K562 (cell line): Measurements from ENCODE around the gene ZFR2. TPM values are rescaled to one million over a fixed set of nuclear protein-coding genes. Genes with fewer than 3 reads are reported as not detected.

Experiments
- ATAC-seq: fragments of 200-7000 bp; cut with Tn5 transposase; 3 replicates; pipeline ENCODE4 v1.9.1; 2020; ENCODE audit warnings: moderate library complexity
- BruUV-seq: library from RNA; stranded (reverse); fragments of 400-500 nt; replicated peaks from 2 replicates; lab custom pipeline; 2021; lab: Mats Ljungman, UMichigan
- CTCF ChIA-PET: fragments of 300-600 bp; formaldehyde crosslinking; extraction: SDS; loops from one replicate; lab custom pipeline; 2021; ENCODE audit warnings: low intra/inter-chr PET ratio; lab: Yijun Ruan, JAX
- POLR2A ChIA-PET: fragments of 300-600, 350-650 bp; sonication (Branson Sonifier 250); formaldehyde crosslinking; extraction: SDS; loops from one replicate; lab custom pipeline; 2021; ENCODE audit warnings: antibody characterized with exemption, inconsistent platforms; lab: Yijun Ruan, JAX
- DNase-seq, 4 experiments: peaks; one replicate each; pipeline versions ENCODE4 v3.0.0 to v3.0.0-alpha.2; 2011 to 2018; ENCODE audit warnings: low spot score in 3 of 4, mixed read lengths in 3 of 4; ENCODE audit errors: extremely low read depth in 1 of 4
- FAIRE-seq: peaks from 2 replicates; lab custom pipeline; 2011; peaks lifted over from hg19 to GRCh38; lab: Jason Lieb, UNC
- H2AFZ ChIP-seq: 2 replicates; pipeline ENCODE4 v1.6.0; 2011; ENCODE audit warnings: low read depth, low read length, control low read depth, inconsistent platforms
- H3K27ac ChIP-seq: fragments of 200-600 bp; 3 replicates; pipeline ENCODE4 v1.8.0; 2011; ENCODE audit warnings: low read depth, mild to moderate bottlenecking, control low read depth, inconsistent platforms, low read length, moderate library complexity, mixed read lengths; ENCODE audit errors: extremely low read depth
- H3K27me3 ChIP-seq, 2 experiments: fragments of 300-600 bp in 1 of 2; 2 replicates in 1 of 2; 3 replicates in 1 of 2; pipeline versions ENCODE4 v1.6.0 to v1.8.0; 2011; ENCODE audit warnings: inconsistent platforms in 2 of 2, low read length in 2 of 2, mild to moderate bottlenecking in 1 of 2, mixed read lengths in 1 of 2, moderate library complexity in 1 of 2; ENCODE audit not compliant: control insufficient read depth in 2 of 2, insufficient read depth in 2 of 2
- H3K36me3 ChIP-seq: fragments of 300-600 bp; 3 replicates; pipeline ENCODE4 v1.8.0; 2011; ENCODE audit warnings: mild to moderate bottlenecking, low read length, inconsistent platforms; ENCODE audit not compliant: control insufficient read depth, insufficient read depth
- H3K4me1 ChIP-seq, 2 experiments: fragments of 200-600 bp in 1 of 2; replicated peaks in 1 of 2; 2 replicates in 1 of 2; 3 replicates in 1 of 2; pipeline versions ENCODE4 v1.5.1 to v1.8.0; 2011; ENCODE audit warnings: inconsistent platforms in 2 of 2, low read length in 2 of 2, mild to moderate bottlenecking in 1 of 2, mixed read lengths in 1 of 2, moderate library complexity in 1 of 2; ENCODE audit not compliant: control insufficient read depth in 2 of 2, insufficient read depth in 2 of 2
- H3K4me2 ChIP-seq: 2 replicates; pipeline ENCODE4 v1.6.1; 2011; ENCODE audit warnings: low read length, control low read depth, inconsistent platforms, mixed read lengths; ENCODE audit not compliant: insufficient read depth
- H3K4me3 ChIP-seq: fragments of 200-600 bp; sonication (generic), shearing (Covaris generic); 2 replicates; pipeline ENCODE4 v1.5.1; 2016; ENCODE audit warnings: control low read depth, inconsistent platforms
- H3K79me2 ChIP-seq: fragments of 200-600 bp; 3 replicates; pipeline ENCODE4 v1.8.0; 2011; ENCODE audit warnings: low read length, inconsistent platforms; ENCODE audit not compliant: control insufficient read depth, insufficient read depth
- H3K9ac ChIP-seq, 2 experiments: 2 replicates each; pipeline versions ENCODE4 v1.6.0 to v1.6.1; 2011; ENCODE audit warnings: low read depth in 2 of 2, low read length in 2 of 2, control low read depth in 1 of 2, inconsistent platforms in 1 of 2, mild to moderate bottlenecking in 1 of 2, mixed read lengths in 1 of 2; ENCODE audit not compliant: insufficient read depth in 1 of 2
- H3K9me1 ChIP-seq: one replicate; pipeline ENCODE4 v1.6.0; 2011; ENCODE audit warnings: inconsistent platforms, mild to moderate bottlenecking, low read length, moderate library complexity; ENCODE audit not compliant: control insufficient read depth, insufficient read depth
- H3K9me3 ChIP-seq: replicated peaks from 2 replicates; pipeline ENCODE4 v1.5.1; 2011; ENCODE audit warnings: low read depth, low read length, inconsistent platforms; ENCODE audit not compliant: control insufficient read depth, insufficient read depth
- H4K20me1 ChIP-seq: replicated peaks from 2 replicates; pipeline ENCODE4 v1.6.1; 2011; ENCODE audit warnings: low read length, inconsistent platforms, mixed read lengths; ENCODE audit not compliant: control insufficient read depth, insufficient read depth
- BCOR ChIP-seq: fragments of 450-650 bp; IDR thresholded peaks from 2 replicates; pipeline ENCODE4 v1.6.1; 2016
- CBX3 ChIP-seq, 2 experiments: IDR thresholded peaks; 1 replicate in 1 of 2; 2 replicates in 1 of 2; pipeline ENCODE4 v1.6.1; 2012; ENCODE audit warnings: inconsistent platforms in 2 of 2, low read length in 2 of 2, borderline replicate concordance in 1 of 2, control low read depth in 1 of 2
- CBX5 ChIP-seq: IDR thresholded peaks from 2 replicates; pipeline ENCODE4 v1.6.1; 2014; ENCODE audit warnings: low read depth, borderline replicate concordance
- CC2D1A ChIP-seq: fragments of 450-650 bp; IDR thresholded peaks from 2 replicates; pipeline ENCODE4 v1.6.1; 2017; ENCODE audit warnings: mild to moderate bottlenecking
- CSDE1 ChIP-seq, 2 experiments: fragments of 450-650 bp; IDR thresholded peaks; 2 replicates each; pipeline ENCODE4 v1.6.1; 2016; ENCODE audit warnings: mild to moderate bottlenecking in 1 of 2
- ELF4 ChIP-seq: fragments of 450-650 bp; formaldehyde crosslinking; IDR thresholded peaks from 2 replicates; pipeline ENCODE4 v1.4.0; 2022; ENCODE audit warnings: missing genetic modification characterization
- FUS ChIP-seq: fragments of 200-400 bp; formaldehyde crosslinking; optimal IDR thresholded peaks from 2 replicates; pipeline ENCODE3; 2017; ENCODE audit warnings: low read depth, low read length
- HDAC1 ChIP-seq, 2 experiments: fragments of 450-650 bp; IDR thresholded peaks; 2 replicates each; pipeline ENCODE4 v1.6.1; 2016 to 2017; ENCODE audit warnings: inconsistent platforms in 1 of 2, mild to moderate bottlenecking in 1 of 2, moderate library complexity in 1 of 2
- HMGN3 ChIP-seq: IDR thresholded peaks from 2 replicates; pipeline ENCODE4 v1.6.1; 2011; ENCODE audit warnings: borderline replicate concordance, low read depth, mild to moderate bottlenecking, mixed read lengths, low read length; ENCODE audit not compliant: insufficient read length; ENCODE audit errors: extremely low read depth
- KDM1A ChIP-seq, 2 experiments: fragments of 450-650 bp; IDR thresholded peaks; 2 replicates each; pipeline ENCODE4 v1.6.1; 2016; ENCODE audit warnings: mild to moderate bottlenecking in 2 of 2
- MBD1 ChIP-seq: fragments of 250-450 bp; sonication (Bioruptor Pico); IDR thresholded peaks from 2 replicates; pipeline ENCODE4 v1.8.0; 2022; ENCODE audit warnings: inconsistent platforms
- MED1 ChIP-seq: sonication (generic); formaldehyde crosslinking; IDR thresholded peaks from 2 replicates; pipeline ENCODE4 v1.8.1; 2023; ENCODE audit warnings: missing genetic modification reagents, borderline replicate concordance
- NCOA4 ChIP-seq: fragments of 450-650 bp; IDR thresholded peaks from 2 replicates; pipeline ENCODE4 v1.6.1; 2018; ENCODE audit warnings: mild to moderate bottlenecking; ENCODE audit not compliant: partially characterized antibody
- NR2F6 ChIP-seq: fragments of 450-650 bp; formaldehyde crosslinking; IDR thresholded peaks from 2 replicates; pipeline ENCODE4 v1.4.0; 2020; ENCODE audit warnings: mild to moderate bottlenecking
- PHB2 ChIP-seq: fragments of 450-650 bp; IDR thresholded peaks from 2 replicates; pipeline ENCODE4 v1.6.1; 2017; ENCODE audit warnings: low read depth
- POLR2G ChIP-seq: fragments of 200-400 bp; formaldehyde crosslinking; IDR thresholded peaks from 2 replicates; pipeline ENCODE4 v1.6.1; 2017; ENCODE audit warnings: low read depth, mild to moderate bottlenecking, antibody characterized with exemption, low read length, moderate library complexity
- PTTG1 ChIP-seq: fragments of 450-650 bp; IDR thresholded peaks from 2 replicates; pipeline ENCODE4 v1.6.1; 2016; ENCODE audit warnings: low read depth, mild to moderate bottlenecking, missing genetic modification characterization, missing compliant biosample characterization
- RAD21 ChIP-seq, 2 experiments: fragments of 250-450 bp in 1 of 2; fragments of 450-650 bp in 1 of 2; sonication (Bioruptor Pico) in 1 of 2; formaldehyde crosslinking in 1 of 2; IDR thresholded peaks in 1 of 2; conservative IDR thresholded peaks in 1 of 2; 2 replicates each; pipeline versions ENCODE4 v1.4.0 to v1.8.0; 2020 to 2022; ENCODE audit warnings: mild to moderate bottlenecking in 2 of 2, moderate library complexity in 1 of 2
- RBM25 ChIP-seq: fragments of 200-400 bp; formaldehyde crosslinking; IDR thresholded peaks from 2 replicates; pipeline ENCODE4 v1.6.1; 2018; ENCODE audit warnings: low read length, low read depth, moderate library complexity; ENCODE audit not compliant: severe bottlenecking
- RCOR1 ChIP-seq, 2 experiments: IDR thresholded peaks; 2 replicates each; pipeline ENCODE4 v1.6.1; 2012; ENCODE audit warnings: low read depth in 2 of 2, low read length in 2 of 2, borderline replicate concordance in 1 of 2, improper control_type of control experiment in 1 of 2
- SMARCA5 ChIP-seq: fragments of 450-650 bp; IDR thresholded peaks from 2 replicates; pipeline ENCODE4 v1.6.1; 2016
- TRIM24 ChIP-seq, 2 experiments: fragments of 450-650 bp; IDR thresholded peaks; 2 replicates each; pipeline ENCODE4 v1.6.1; 2016
- TRIM28 ChIP-seq: fragments of 450-650 bp; IDR thresholded peaks from 2 replicates; pipeline ENCODE4 v1.6.1; 2017
- ZNF134 ChIP-seq: fragments of 250-450 bp; sonication (Bioruptor Pico); conservative IDR thresholded peaks from 2 replicates; pipeline ENCODE4 v1.4.0; 2020
- ZNF146 ChIP-seq: IDR thresholded peaks from one replicate; pipeline ENCODE4 v1.6.1; 2018; ENCODE audit warnings: missing compliant biosample characterization; ENCODE audit not compliant: unreplicated experiment
- ZNF507 ChIP-seq: conservative IDR thresholded peaks from 2 replicates; pipeline ENCODE4 v1.6.1; 2017; ENCODE audit warnings: missing genetic modification characterization, missing compliant biosample characterization
- ZNF583 ChIP-seq: fragments of 250-450 bp; sonication (Bioruptor Pico); IDR thresholded peaks from 2 replicates; pipeline ENCODE4 v1.4.0; 2020
- WGBS: fragments of 100-300 bp; shearing (Covaris generic); methylation state at CpG from one replicate; pipeline ENCODE4 v1.1.6; 2016; ENCODE audit warnings: low coverage, mixed read lengths; ENCODE audit not compliant: insufficient coverage; ENCODE audit errors: missing lambda C conversion rate; 5-methylcytosine and 5-hydroxymethylcytosine counted together
- in situ Hi-C: fragments of 300-500 bp; cut with MboI; formaldehyde crosslinking; loops from 4 replicates; pipeline ENCODE4 v1.15.0; 2018; ENCODE audit warnings: inconsistent platforms, mixed read lengths
- intact Hi-C: fragments of 100-400 bp; cut with micrococcal nuclease; formaldehyde crosslinking; loops from 2 replicates; pipeline ENCODE4 v1.14.2; 2022
- polyA plus RNA-seq, 8 experiments: library from polyadenylated mRNA; depleted of rRNA in 4 of 8; stranded (reverse) in 5 of 8; unstranded in 3 of 8; fragments of >200 nt; fragmentation: Nextera tagmentation in 2 of 8; fragmentation: Illumina TruSeq in 1 of 8; extraction: Ambion mirVana in 2 of 8; extraction: Trizol in 1 of 8; gene quantifications; 2 replicates each; pipeline versions ENCODE4 v1.2.1 to v1.2.3, GENCODE V29; 2011 to 2014; ENCODE audit warnings: inconsistent platforms in 1 of 8, missing spikeins in 1 of 8
- total RNA-seq, 7 experiments: library from RNA; depleted of rRNA in 6 of 7; stranded (reverse); fragments of >200 nt in 6 of 7; fragmentation: Illumina TruSeq in 2 of 7; extraction: Trizol in 2 of 7; gene quantifications; 2 replicates each; pipeline versions ENCODE4 v1.2.1 to v1.2.3, GENCODE V29; 2011 to 2021; ENCODE audit warnings: low replicate concordance in 1 of 7

ZFR2 gene
- total and polyA plus RNA-seq, 9 of the 15 experiments (the other 6 are each of a cell fraction or from before 2014, with no cell fraction given) = 0.03 to 0.59 (median 0.07) TPM; not detected in 6

- Histone ChIP-seq H3K9ac (no peak overlapping the region), H3K27ac (no peak overlapping the region), H3K4me1 (peaks cover 0 to 21% of the 10 kb centered on the region in 2 experiments; a peak in 2 of 5 replicates), H3K27me3 (peaks cover 17 to 27% of the 10 kb centered on the region in 2 experiments; a peak in 4 of 5 replicates), H3K9me3 (peaks cover 6% of the 10 kb centered on the region), H2AFZ (no peak overlapping the region), H3K4me2 (no peak overlapping the region), H3K36me3 (no peaks in the 10 kb centered on the region), H3K9me1 (no peaks in the 10 kb centered on the region), H4K20me1 (no peaks in the 10 kb centered on the region), H3K4me3 (no peak overlapping the region), H3K79me2 (no peaks in the 10 kb centered on the region)
- intact Hi-C loops = no loop called here
- ChIA-PET POLR2A (no interaction called here), CTCF (no interaction called here)
- WGBS = no CpG with 5 or more reads among the region's 1 CpG
- no peak for ATAC-seq
- DNase-seq = no peak
- in situ Hi-C loops = no loop called here
- BruUV-seq = no TSS peak
- no peak for FAIRE-seq
- TF ChIP-seq RCOR1 (IDR thresholded peaks at IDR 0.05; ENCODE audit: borderline replicate concordance in 1 of 2, low read depth in 2 of 2, low read length in 2 of 2) = peak in 1 of 2 experiments; percentile 55; a peak in 1 of 4 replicates
- TF ChIP-seq ZNF146 = peak; percentile 100
- TF ChIP-seq ZNF507 (tag) = no peak
- no peak for TF ChIP-seq CSDE1 (IDR thresholded peaks at IDR 0.05)
- TF ChIP-seq HMGN3 = no peak
- peak; percentile 85 for TF ChIP-seq TRIM28
- TF ChIP-seq ELF4 (CRISPR knock-in tag) = no peak
- no peak for TF ChIP-seq RAD21 (CRISPR knock-in tag; conservative IDR thresholded peaks at IDR 0.05 in 1 of 2, IDR thresholded peaks at IDR 0.05 in 1 of 2)
- TF ChIP-seq NCOA4 = no peak
- TF ChIP-seq CBX3 (IDR thresholded peaks at IDR 0.05; ENCODE audit: borderline replicate concordance in 1 of 2, low read length in 2 of 2) = peak in 1 of 2 experiments; percentile 95; a peak in 2 of 3 replicates
- no peak for TF ChIP-seq ZNF134 (CRISPR knock-in tag)
- TF ChIP-seq BCOR = peak; percentile 94
- TF ChIP-seq MBD1 (CRISPR knock-in tag) = no peak
- no peak for TF ChIP-seq ZNF583 (CRISPR knock-in tag)
- peak; percentile 78; the same call in 1 of the 2 replicates for TF ChIP-seq SMARCA5
- no peak for TF ChIP-seq PHB2
- 0 out of 4 replicates have a peak, but pooled peaks of 1 of the 2 experiments have one; percentile 22 for TF ChIP-seq TRIM24 (IDR thresholded peaks at IDR 0.05)
- TF ChIP-seq HDAC1 (IDR thresholded peaks at IDR 0.05) = peak in 1 of 2 experiments; percentile 20; a peak in 1 of 4 replicates
- TF ChIP-seq RBM25 = peak; percentile 89
- no peak for TF ChIP-seq MED1 (CRISPR knock-in tag)
- TF ChIP-seq PTTG1 (tag) = no peak
- TF ChIP-seq CBX5 = peak; percentile 69; the same call in 1 of the 2 replicates
- TF ChIP-seq POLR2G = no peak
- peak; percentile 64 to 81; a peak in 3 of 4 replicates for TF ChIP-seq KDM1A (IDR thresholded peaks at IDR 0.05)
- TF ChIP-seq CC2D1A = no peak
- TF ChIP-seq FUS = no peak
- TF ChIP-seq NR2F6 (CRISPR knock-in tag) = no peak
These were observed 41.3 kb upstream of the ZFR2 start for GRCh38 chr19:3910105-3910504.
